ENCODE measurements around the gene DHX32.

Gene DHX32

GRCh38 chr10:125840955-125841354, 40.1 kb downstream of the DHX32 start:
- Histone ChIP-seq H3K36me3 (ENCODE audit: insufficient read depth, low read depth, low read length) (peaks cover 71% of the 10 kb centered on the region), H3K27ac (ENCODE audit: low read length) (no peak overlapping the region)

GRCh38 chr10:125840406-125840805, 40.7 kb downstream of the DHX32 start:
- Histone ChIP-seq H3K4me1 (ENCODE audit: insufficient read depth, low read length) (no peaks in the 10 kb centered on the region), H3K4me3 (ENCODE audit: low read length) (no peak overlapping the region), H3K27ac (ENCODE audit: low read length) (no peak overlapping the region), H3K36me3 (ENCODE audit: insufficient read depth, low read depth, low read length) (peaks cover 76% of the 10 kb centered on the region), H3K9me3 (ENCODE audit: insufficient read depth, low read depth, low read length) (no peaks in the 10 kb centered on the region), H3K9ac (ENCODE audit: low read depth, low read length) (no peak overlapping the region), H3K27me3 (ENCODE audit: insufficient read depth, low read length) (no peaks in the 10 kb centered on the region)

More at GRCh38 chr10:125840955-125841354, 40.1 kb downstream of the DHX32 start:
- Histone ChIP-seq H3K27me3 (ENCODE audit: insufficient read depth, low read length) (no peaks in the 10 kb centered on the region), H3K9ac (ENCODE audit: low read depth, low read length) (no peak overlapping the region), H3K4me1 (ENCODE audit: insufficient read depth, low read length) (no peaks in the 10 kb centered on the region), H3K9me3 (ENCODE audit: insufficient read depth, low read depth, low read length) (no peaks in the 10 kb centered on the region), H3K4me3 (ENCODE audit: low read length) (no peak overlapping the region)

GRCh38 chr10:125838802-125839575, 42.1 kb downstream of the DHX32 start:
- Histone ChIP-seq H3K9ac (ENCODE audit: low read depth, low read length) (no peak overlapping the region), H3K36me3 (ENCODE audit: insufficient read depth, low read depth, low read length) (peaks cover 85% of the 10 kb centered on the region), H3K9me3 (ENCODE audit: insufficient read depth, low read depth, low read length) (no peaks in the 10 kb centered on the region), H3K27ac (ENCODE audit: low read length) (no peak overlapping the region), H3K27me3 (ENCODE audit: insufficient read depth, low read length) (no peaks in the 10 kb centered on the region), H3K4me3 (ENCODE audit: low read length) (no peak overlapping the region), H3K4me1 (ENCODE audit: insufficient read depth, low read length) (no peaks in the 10 kb centered on the region)

GRCh38 chr10:125836746-125837145, 44.3 kb downstream of the DHX32 start:
- Histone ChIP-seq H3K4me1 (ENCODE audit: insufficient read depth, low read length) (no peaks in the 10 kb centered on the region), H3K36me3 (ENCODE audit: insufficient read depth, low read depth, low read length) (peaks cover 96% of the 10 kb centered on the region), H3K4me3 (ENCODE audit: low read length) (no peak overlapping the region), H3K9me3 (ENCODE audit: insufficient read depth, low read depth, low read length) (no peaks in the 10 kb centered on the region), H3K27me3 (ENCODE audit: insufficient read depth, low read length) (no peaks in the 10 kb centered on the region), H3K27ac (ENCODE audit: low read length) (no peak overlapping the region), H3K9ac (ENCODE audit: low read depth, low read length) (no peak overlapping the region)

GRCh38 chr10:125828311-125828710, 52.8 kb downstream of the DHX32 start:
- H3K9ac ChIP-seq (ENCODE audit: low read depth, low read length): no peak overlapping the region
- H3K4me3 ChIP-seq (ENCODE audit: low read length): no peak overlapping the region
- H3K36me3 ChIP-seq (ENCODE audit: insufficient read depth, low read depth, low read length): peaks cover 86% of the 10 kb centered on the region
- peaks cover 10% of the 10 kb centered on the region for H3K4me1 ChIP-seq (ENCODE audit: insufficient read depth, low read length)
- no peak overlapping the region for H3K27ac ChIP-seq (ENCODE audit: low read length)
- no peaks in the 10 kb centered on the region for H3K27me3 ChIP-seq (ENCODE audit: insufficient read depth, low read length)
- no peaks in the 10 kb centered on the region for H3K9me3 ChIP-seq (ENCODE audit: insufficient read depth, low read depth, low read length)

GRCh38 chr10:125827133-125827532, 54.0 kb downstream of the DHX32 start:
- H3K4me1 ChIP-seq (ENCODE audit: insufficient read depth, low read length): peaks cover 10% of the 10 kb centered on the region

GRCh38 chr10:125824736-125825135, 56.4 kb downstream of the DHX32 start:
- Histone ChIP-seq H3K9ac (ENCODE audit: low read depth, low read length) (peak overlapping the region; percentile 97), H3K27ac (ENCODE audit: low read length) (no peak overlapping the region), H3K27me3 (ENCODE audit: insufficient read depth, low read length) (no peaks in the 10 kb centered on the region), H3K36me3 (ENCODE audit: insufficient read depth, low read depth, low read length) (peaks cover 50% of the 10 kb centered on the region), H3K4me3 (ENCODE audit: low read length) (peak overlapping the region; percentile 98), H3K4me1 (ENCODE audit: insufficient read depth, low read length) (peaks cover 10% of the 10 kb centered on the region), H3K9me3 (ENCODE audit: insufficient read depth, low read depth, low read length) (no peaks in the 10 kb centered on the region)

More at GRCh38 chr10:125827133-125827532, 54.0 kb downstream of the DHX32 start:
- Histone ChIP-seq H3K9me3 (ENCODE audit: insufficient read depth, low read depth, low read length) (no peaks in the 10 kb centered on the region), H3K36me3 (ENCODE audit: insufficient read depth, low read depth, low read length) (peaks cover 74% of the 10 kb centered on the region), H3K27me3 (ENCODE audit: insufficient read depth, low read length) (no peaks in the 10 kb centered on the region), H3K27ac (ENCODE audit: low read length) (no peak overlapping the region), H3K4me3 (ENCODE audit: low read length) (no peak overlapping the region), H3K9ac (ENCODE audit: low read depth, low read length) (no peak overlapping the region)

GRCh38 chr10:125823663-125824251, 57.3 kb downstream of the DHX32 start:
- no peaks in the 10 kb centered on the region for H3K9me3 ChIP-seq (ENCODE audit: insufficient read depth, low read depth, low read length)
- peak overlapping the region; percentile 97 for H3K9ac ChIP-seq (ENCODE audit: low read depth, low read length)
- H3K27ac ChIP-seq (ENCODE audit: low read length): peak overlapping the region; percentile 93
- H3K36me3 ChIP-seq (ENCODE audit: insufficient read depth, low read depth, low read length): peaks cover 41% of the 10 kb centered on the region
- peak overlapping the region; percentile 98 for H3K4me3 ChIP-seq (ENCODE audit: low read length)
- H3K4me1 ChIP-seq (ENCODE audit: insufficient read depth, low read length): peaks cover 10% of the 10 kb centered on the region
- no peaks in the 10 kb centered on the region for H3K27me3 ChIP-seq (ENCODE audit: insufficient read depth, low read length)

GRCh38 chr10:125822878-125823662, 58.0 kb downstream of the DHX32 start, which contains the start of the genes BCCIP and UROS:
TSS of gene BCCIP (plus strand) at chr10:125823546. CDS start at chr10:125823558, 12 bp downstream.
TSS of gene UROS (minus strand) at chr10:125823258. CDS start at chr10:125816499, 6,759 bp downstream.
- Histone ChIP-seq H3K27me3 (ENCODE audit: insufficient read depth, low read length) (no peaks in the 10 kb centered on the region), H3K4me1 (ENCODE audit: insufficient read depth, low read length) (peaks cover 10% of the 10 kb centered on the region), H3K4me3 (ENCODE audit: low read length) (peak within 1 kb of the TSS; percentile 98), H3K9me3 (ENCODE audit: insufficient read depth, low read depth, low read length) (no peaks in the 10 kb centered on the region), H3K9ac (ENCODE audit: low read depth, low read length) (peak within 1 kb of the TSS; percentile 97), H3K36me3 (ENCODE audit: insufficient read depth, low read depth, low read length) (peaks cover 34% of the 10 kb centered on the region), H3K27ac (ENCODE audit: low read length) (peak within 1 kb of the TSS; percentile 93)

GRCh38 chr10:125820701-125821100, 60.4 kb downstream of the DHX32 start:
- H3K9ac ChIP-seq (ENCODE audit: low read depth, low read length): no peak overlapping the region
- no peak overlapping the region for H3K4me3 ChIP-seq (ENCODE audit: low read length)
- peaks cover 13% of the 10 kb centered on the region for H3K36me3 ChIP-seq (ENCODE audit: insufficient read depth, low read depth, low read length)
- peaks cover 10% of the 10 kb centered on the region for H3K4me1 ChIP-seq (ENCODE audit: insufficient read depth, low read length)
- no peak overlapping the region for H3K27ac ChIP-seq (ENCODE audit: low read length)
- no peaks in the 10 kb centered on the region for H3K27me3 ChIP-seq (ENCODE audit: insufficient read depth, low read length)
- no peaks in the 10 kb centered on the region for H3K9me3 ChIP-seq (ENCODE audit: insufficient read depth, low read depth, low read length)

- Histone ChIP-seq H3K27ac (ENCODE audit: low read length) (no peak overlapping the region), H3K36me3 (ENCODE audit: insufficient read depth, low read depth, low read length) (peaks cover 32% of the 10 kb centered on the region), H3K4me3 (ENCODE audit: low read length) (no peak overlapping the region), H3K9me3 (ENCODE audit: insufficient read depth, low read depth, low read length) (no peaks in the 10 kb centered on the region), H3K9ac (ENCODE audit: low read depth, low read length) (no peak overlapping the region), H3K4me1 (ENCODE audit: insufficient read depth, low read length) (no peaks in the 10 kb centered on the region), H3K27me3 (ENCODE audit: insufficient read depth, low read length) (no peaks in the 10 kb centered on the region)
Measured at GRCh38 chr10:125817337-125817946, 63.6 kb downstream of the DHX32 start.
